Mesodermal cell (in vitro differentiated cells): ENCODE results near the gene SIM1. TPM values are rescaled to one million over a fixed set of nuclear protein-coding genes. Genes with fewer than 3 reads are reported as not detected.

Source experiments
- H3K27ac ChIP-seq: 2 replicates; pipeline ENCODE4 v1.7.0; 2013; ENCODE audit warnings: mild to moderate bottlenecking, low read depth, low read length, moderate library complexity; ENCODE audit not compliant: severe bottlenecking
- H3K36me3 ChIP-seq: 2 replicates; pipeline ENCODE4 v1.7.1; 2013; ENCODE audit warnings: mild to moderate bottlenecking, low read length, moderate library complexity; ENCODE audit not compliant: control insufficient read depth, insufficient read depth
- H3K4me1 ChIP-seq: one replicate; pipeline ENCODE4 v1.7.1; 2013; ENCODE audit warnings: mild to moderate bottlenecking, low read length; ENCODE audit not compliant: insufficient read depth, control insufficient read depth, poor library complexity, severe bottlenecking
- H3K4me3 ChIP-seq: 2 replicates; pipeline ENCODE4 v1.7.0; 2013; ENCODE audit warnings: low read length, control low read depth, mild to moderate bottlenecking; ENCODE audit not compliant: insufficient read depth, poor library complexity, severe bottlenecking; ENCODE audit errors: extremely low read depth
- H3K9me3 ChIP-seq: 2 replicates; pipeline ENCODE4 v1.7.1; 2013; ENCODE audit warnings: mild to moderate bottlenecking, low read length, moderate library complexity; ENCODE audit not compliant: control insufficient read depth
- WGBS, 2 experiments: methylation state at CpG; one replicate each; pipeline ENCODE4 v1.1.5; 2013; ENCODE audit warnings: missing lambda C conversion rate in 2 of 2; ENCODE audit not compliant: insufficient coverage in 2 of 2; 5-methylcytosine and 5-hydroxymethylcytosine counted together
- polyA plus RNA-seq, 2 experiments: library from polyadenylated mRNA; stranded (reverse); fragments of 50-300 nt; gene quantifications; one replicate each; pipeline ENCODE4 v1.2.3, GENCODE V29; 2013

SIM1 gene, protein sequence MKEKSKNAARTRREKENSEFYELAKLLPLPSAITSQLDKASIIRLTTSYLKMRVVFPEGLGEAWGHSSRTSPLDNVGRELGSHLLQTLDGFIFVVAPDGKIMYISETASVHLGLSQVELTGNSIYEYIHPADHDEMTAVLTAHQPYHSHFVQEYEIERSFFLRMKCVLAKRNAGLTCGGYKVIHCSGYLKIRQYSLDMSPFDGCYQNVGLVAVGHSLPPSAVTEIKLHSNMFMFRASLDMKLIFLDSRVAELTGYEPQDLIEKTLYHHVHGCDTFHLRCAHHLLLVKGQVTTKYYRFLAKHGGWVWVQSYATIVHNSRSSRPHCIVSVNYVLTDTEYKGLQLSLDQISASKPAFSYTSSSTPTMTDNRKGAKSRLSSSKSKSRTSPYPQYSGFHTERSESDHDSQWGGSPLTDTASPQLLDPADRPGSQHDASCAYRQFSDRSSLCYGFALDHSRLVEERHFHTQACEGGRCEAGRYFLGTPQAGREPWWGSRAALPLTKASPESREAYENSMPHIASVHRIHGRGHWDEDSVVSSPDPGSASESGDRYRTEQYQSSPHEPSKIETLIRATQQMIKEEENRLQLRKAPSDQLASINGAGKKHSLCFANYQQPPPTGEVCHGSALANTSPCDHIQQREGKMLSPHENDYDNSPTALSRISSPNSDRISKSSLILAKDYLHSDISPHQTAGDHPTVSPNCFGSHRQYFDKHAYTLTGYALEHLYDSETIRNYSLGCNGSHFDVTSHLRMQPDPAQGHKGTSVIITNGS
- polyA plus RNA-seq (2013, experiment 1 of 2): not detected
- not detected for polyA plus RNA-seq (2013, experiment 2 of 2)

DNA sequence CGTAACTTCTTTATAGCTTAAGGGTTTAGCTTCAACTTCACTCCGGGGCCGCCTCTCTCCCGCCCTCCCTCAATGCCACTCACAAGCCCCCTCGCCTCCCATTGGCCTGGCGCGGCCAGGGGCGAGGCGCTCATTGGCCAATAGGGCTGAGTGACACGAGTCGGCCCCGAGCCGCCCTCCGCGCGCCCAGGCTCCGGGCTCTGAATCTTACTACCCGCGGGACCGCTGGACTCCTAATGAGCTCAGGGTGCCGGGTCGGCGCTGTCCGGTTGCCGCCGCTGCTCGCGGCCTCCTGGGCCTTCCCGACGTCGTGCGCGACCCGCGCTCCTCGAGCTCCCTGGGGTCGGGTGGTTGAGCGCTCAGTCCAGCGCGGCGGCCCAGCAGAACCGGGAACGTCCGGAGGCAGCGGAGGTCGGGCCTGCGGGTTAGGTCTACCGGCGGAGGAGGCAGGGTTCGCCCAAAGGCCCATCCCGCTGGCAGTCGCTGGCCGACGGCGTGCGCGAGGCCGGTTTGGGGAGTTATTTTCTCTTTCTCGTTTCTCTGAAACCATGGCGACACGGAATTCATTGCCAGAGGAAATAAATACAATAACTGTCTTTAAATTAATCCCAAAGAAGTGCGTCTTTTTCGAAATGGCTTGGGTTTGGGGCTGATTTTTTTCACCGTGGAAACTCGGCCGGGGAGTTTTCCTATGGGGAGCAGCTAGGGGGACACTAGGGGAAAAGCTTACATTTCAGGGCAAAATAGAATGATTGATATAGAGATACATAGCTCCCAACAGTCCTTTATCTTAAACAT is at the start of gene SIM1:
SIM1 (minus strand) TSS at position 19 of the 798 bp plus-strand sequence. CDS start 1,453 bp downstream, outside the sequence.
- Histone ChIP-seq H3K9me3 (no peaks in the 10 kb centered on the region), H3K4me3 (peak within 1 kb of the TSS; percentile 20), H3K36me3 (no peaks in the 10 kb centered on the region), H3K4me1 (no peaks in the 10 kb centered on the region), H3K27ac (no peak within 1 kb of the TSS)
- WGBS, 2 experiments: 0% methylated on average over 40 to 55 of the region's 66 CpGs

DNA sequence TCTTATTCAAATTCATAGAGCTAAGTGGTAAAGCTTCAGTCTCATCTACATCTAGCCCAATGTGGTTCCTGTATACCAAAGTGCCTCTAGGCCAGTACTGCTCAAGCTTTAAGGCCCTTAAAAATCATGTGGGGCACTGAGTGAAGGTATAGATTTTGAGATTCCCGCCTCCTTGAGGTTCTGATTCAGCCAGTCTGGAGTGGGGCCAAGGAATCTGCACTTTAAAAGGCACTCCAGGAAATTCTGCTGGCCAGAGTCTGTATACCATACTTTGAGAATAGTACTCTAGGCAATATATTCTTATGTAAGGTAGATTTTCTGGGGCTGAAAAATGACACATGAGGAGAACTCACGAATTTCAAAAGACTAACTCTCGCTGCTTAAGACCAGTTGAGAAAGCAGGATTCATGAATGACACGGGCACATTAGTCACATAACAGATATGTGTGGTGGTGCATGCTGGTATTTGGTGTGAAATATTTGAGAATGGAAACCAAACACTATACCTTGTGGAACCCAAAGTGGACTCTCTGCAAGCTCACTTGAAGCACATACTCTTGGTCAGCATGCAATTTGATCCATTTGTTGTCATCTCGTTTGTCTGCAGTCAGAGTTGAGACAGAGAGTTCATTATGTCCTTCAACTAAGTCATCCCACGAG is 47.6 kb upstream of the SIM1 start:
- Histone ChIP-seq H3K27ac (no peak overlapping the region), H3K9me3 (no peaks in the 10 kb centered on the region), H3K4me3 (no peak overlapping the region), H3K4me1 (no peaks in the 10 kb centered on the region), H3K36me3 (peaks cover 56% of the 10 kb centered on the region)
- 93 to 100% methylated on average over 3 of the region's 6 CpGs for WGBS, 2 experiments

DNA sequence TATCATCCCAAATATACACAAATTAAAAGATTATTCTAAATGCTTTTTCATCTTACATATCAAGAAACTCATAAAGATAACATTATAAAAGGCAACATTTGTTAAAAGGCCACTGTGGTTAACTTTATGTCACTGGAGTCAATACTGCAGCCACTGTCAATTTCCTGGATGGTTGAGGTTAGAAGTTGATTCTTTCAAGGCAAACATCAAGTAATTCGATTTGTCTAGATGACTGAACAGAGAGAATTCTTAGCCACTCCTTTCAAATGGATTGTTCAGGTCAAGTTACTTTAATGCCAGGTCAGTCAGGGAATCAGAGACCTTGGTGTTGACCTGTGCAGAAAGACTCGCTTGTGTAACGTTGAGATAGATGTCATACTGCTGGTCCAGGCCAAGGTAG is 44.4 kb upstream of the SIM1 start:
- no peak overlapping the region for H3K4me3 ChIP-seq
- H3K9me3 ChIP-seq: no peaks in the 10 kb centered on the region
- WGBS, 2 experiments: 83 to 100% methylated on average over 1 of the region's 3 CpGs
- H3K4me1 ChIP-seq: peaks cover 4% of the 10 kb centered on the region
- peaks cover 47% of the 10 kb centered on the region for H3K36me3 ChIP-seq
- no peak overlapping the region for H3K27ac ChIP-seq

DNA sequence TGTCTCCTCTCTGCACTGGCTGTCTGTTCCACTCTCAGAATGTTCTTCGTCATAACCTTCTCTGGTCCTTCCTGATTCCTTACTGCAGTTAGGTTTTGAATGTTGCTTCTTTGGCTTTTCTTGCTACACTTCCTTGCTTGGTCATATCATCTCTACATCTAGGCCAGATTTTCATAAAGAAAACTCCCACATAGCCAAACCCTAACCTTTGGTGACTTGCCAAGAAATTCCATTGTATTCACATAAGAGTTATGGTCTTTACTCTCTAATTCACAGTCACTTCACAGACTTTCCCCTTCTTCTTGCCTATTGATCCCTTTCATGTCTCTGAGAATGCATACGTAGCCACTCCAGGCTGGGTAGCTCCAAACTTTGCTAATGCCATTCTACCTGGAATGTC is 41.9 kb upstream of the SIM1 start:
- Histone ChIP-seq H3K36me3 (peaks cover 35% of the 10 kb centered on the region), H3K4me3 (no peak overlapping the region), H3K9me3 (no peaks in the 10 kb centered on the region), H3K4me1 (peaks cover 4% of the 10 kb centered on the region), H3K27ac (no peak overlapping the region)
- WGBS, 2 experiments: 94 to 100% methylated on average over 2 of the region's 2 CpGs

DNA sequence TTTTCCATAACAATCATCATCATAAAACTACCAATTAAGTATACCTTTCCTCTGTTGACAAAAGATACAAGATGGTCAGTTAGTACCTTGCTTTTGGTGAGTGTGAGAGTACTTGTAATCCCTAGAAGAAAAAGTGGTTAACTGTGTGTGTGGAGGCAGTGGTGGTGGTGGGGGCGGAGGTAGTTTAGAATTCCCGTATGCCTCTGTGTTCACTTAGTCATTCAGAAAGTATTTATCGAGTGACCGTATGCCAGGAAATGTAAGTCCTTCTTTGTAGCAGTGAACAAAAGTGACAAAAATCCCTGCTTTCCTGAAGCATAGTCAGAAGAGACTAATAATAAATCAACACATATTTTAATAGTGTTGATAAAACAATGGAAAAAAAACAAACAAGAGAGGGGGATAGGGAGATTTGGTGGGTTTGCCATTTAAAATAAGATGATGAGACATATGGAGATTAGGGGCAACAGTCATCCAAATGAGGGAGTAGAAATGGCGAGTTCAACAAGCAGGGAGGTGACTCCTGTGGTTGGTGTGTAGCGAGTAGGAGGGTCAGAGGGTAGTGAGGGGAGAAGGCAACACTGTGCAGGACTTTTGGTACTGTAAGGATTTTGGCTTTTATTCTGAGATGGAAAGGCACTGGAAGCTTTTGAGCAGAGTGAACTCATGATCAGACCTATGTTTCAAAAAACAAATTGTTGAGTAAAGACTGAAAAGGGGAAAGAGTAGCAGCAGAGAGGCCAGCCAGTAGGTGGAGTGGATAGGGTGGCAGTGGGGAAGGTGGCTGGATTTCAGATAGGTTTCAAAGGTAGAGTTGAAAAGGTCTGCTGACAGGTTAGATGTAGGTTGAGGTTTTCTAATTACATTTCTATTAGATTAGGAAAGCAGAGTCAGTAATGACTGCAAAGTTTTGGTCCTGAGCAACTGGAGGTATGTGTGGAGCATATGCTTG is 40.3 kb upstream of the SIM1 start:
- peak overlapping the region; percentile 69 for H3K27ac ChIP-seq
- 81 to 86% methylated on average over 2 to 6 of the region's 6 CpGs for WGBS, 2 experiments

DNA sequence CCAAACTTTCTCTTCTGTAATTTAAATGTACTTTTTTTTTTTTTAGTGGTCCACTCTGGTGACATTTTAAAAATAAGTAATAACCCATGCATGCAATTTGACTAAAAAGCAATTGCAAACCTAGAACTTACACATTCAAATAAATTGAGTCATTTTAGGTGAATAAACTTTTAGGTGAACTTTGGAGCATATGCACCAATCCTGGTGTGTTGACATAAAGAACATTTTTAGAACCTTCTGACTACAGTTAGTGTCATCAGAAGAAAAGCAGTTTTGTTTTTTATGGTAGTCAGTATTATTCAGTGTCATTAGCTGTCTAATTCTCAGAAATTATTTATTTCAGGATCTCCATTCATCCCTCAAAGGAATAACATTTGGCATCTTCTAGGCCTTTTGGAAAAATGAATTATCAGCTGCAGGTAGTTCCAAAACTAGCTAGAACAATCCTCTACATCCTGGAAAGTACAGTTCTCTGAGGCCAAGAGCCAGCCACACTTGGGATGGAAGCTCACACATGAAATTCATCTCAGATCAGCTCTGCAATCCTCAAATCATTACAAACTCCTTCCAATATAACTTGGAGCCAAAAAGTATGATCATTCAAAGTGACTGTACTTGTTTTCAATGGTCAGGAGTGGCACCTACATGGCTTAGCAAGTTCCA is 38.5 kb upstream of the SIM1 start:
- H3K9me3 ChIP-seq: no peaks in the 10 kb centered on the region
- no peak overlapping the region for H3K27ac ChIP-seq
- no peak overlapping the region for H3K4me3 ChIP-seq
- H3K4me1 ChIP-seq: peaks cover 4% of the 10 kb centered on the region
- peaks cover 10% of the 10 kb centered on the region for H3K36me3 ChIP-seq

More for the DNA sequence above, 40.3 kb upstream of the SIM1 start:
- H3K9me3 ChIP-seq: no peaks in the 10 kb centered on the region
- H3K36me3 ChIP-seq: peaks cover 23% of the 10 kb centered on the region
- H3K4me1 ChIP-seq: peaks cover 4% of the 10 kb centered on the region
- no peak overlapping the region for H3K4me3 ChIP-seq

DNA sequence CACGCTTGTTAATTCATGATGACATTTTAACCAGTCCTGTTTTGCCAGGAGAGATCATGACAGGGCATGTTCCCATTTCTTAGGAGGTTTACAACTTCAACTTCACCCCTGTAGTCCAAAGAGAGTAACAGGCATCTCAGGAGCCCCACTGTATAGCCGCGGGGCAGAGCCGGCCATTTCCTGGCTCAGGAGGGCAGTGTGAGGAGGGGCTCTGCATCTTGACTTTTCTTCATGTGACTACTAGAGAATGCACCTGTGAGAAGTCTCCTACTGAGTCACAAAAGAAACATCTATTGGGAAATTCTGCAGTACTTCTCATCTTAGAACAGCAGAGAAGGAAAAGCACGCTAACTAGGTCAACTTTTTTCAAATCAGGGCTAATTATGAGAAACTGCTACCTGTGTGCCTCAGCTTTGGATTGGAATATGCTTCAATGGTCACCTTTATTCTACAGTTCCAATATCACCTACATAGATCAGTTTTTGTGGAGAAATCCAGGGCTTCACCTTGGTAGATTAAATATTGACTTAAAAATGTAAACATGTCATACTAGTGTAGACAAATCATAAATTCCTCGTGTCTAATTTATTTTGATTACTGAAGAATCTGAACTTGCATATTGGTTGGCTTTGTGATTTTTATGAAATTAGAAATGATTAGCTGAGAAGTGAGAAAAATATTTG is 28.6 kb upstream of the SIM1 start:
- Histone ChIP-seq H3K36me3 (no peaks in the 10 kb centered on the region), H3K9me3 (no peaks in the 10 kb centered on the region), H3K4me1 (no peaks in the 10 kb centered on the region), H3K4me3 (no peak overlapping the region), H3K27ac (no peak overlapping the region)
- 57% methylated on average over 5 of the region's 6 CpGs; no CpG with 5 or more reads in 1 of the 2 experiments for WGBS, 2 experiments

DNA sequence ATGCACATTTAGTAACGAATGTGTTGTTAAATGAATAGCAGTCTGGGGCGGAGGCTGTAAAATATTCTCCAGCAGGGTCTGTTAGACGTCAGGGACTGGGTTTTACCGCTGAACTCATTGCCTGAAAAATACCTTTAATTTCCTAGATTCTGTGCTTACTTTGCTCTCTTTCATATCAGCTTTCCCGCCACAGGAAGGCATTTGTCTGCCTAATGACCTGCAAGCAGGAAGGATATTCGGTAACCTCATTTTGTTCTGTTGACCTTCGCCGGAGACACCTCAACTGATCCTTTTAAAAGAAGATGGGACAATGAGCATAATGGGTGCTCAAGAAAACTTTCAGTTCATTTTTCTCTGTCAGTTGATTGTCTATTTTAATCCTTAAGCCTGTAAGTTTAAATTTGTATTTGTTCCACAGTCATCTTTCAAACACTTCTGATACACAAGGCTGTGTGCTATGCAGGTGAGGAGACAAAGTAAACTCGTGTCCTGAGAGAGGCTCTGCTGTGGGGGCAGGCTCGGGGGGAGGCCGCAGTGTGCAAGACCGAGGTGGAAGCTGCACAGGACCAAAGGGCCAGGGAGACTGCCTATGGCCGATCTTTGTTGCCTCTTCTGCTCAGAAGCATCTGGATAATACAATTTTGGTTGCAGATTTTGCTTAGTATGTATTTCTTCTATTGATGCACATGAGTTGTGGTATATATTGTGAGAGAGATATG is 27.4 kb upstream of the SIM1 start:
- no peaks in the 10 kb centered on the region for H3K36me3 ChIP-seq
- H3K4me3 ChIP-seq: no peak overlapping the region
- H3K27ac ChIP-seq: no peak overlapping the region
- WGBS, 2 experiments: 84 to 88% methylated on average over 8 to 11 of the region's 13 CpGs
- H3K9me3 ChIP-seq: no peaks in the 10 kb centered on the region
- H3K4me1 ChIP-seq: no peaks in the 10 kb centered on the region
